ENCODE measurements around the gene CARMIL1.

DNA sequence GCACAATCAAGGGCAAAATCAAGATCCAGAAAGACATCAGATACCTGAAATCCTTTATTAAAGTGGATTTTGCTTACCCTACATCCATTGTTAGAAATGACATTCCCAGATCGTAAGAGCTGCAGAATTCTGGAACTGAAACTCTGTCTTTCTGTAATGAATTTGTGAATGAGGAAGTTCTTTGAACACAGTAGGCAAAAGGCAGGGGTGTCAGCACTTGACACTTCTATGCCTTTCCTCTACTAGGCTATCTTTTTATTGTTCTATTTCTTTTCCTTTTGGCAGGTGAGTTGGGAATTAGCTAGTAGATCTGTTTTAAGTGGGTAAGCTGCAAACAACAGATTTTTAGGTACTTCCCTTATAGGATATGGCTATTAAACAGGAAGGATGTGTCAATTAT lies 126.3 kb downstream of the CARMIL1 start:
- TF ChIP-seq POLR2A (IDR thresholded peaks at IDR 0.05; ENCODE audit: low read length) (no peak), GATA1 (IDR thresholded peaks at IDR 0.05; ENCODE audit: low read depth, low read length) (no peak)
